ENCODE data around the gene TRIM58. TPM values are rescaled to one million over a fixed set of nuclear protein-coding genes. Genes with fewer than 3 reads are reported as not detected.

The TRIM58 gene
- not detected in 2 replicates for total RNA-seq (2014; rRNA removed; shearing (Covaris generic); ENCODE audit: low replicate concordance)

- no peak within 1 kb of the TSS for H2AFZ ChIP-seq (ENCODE audit: low read length)
- no peaks in the 10 kb centered on the region for H4K20me1 ChIP-seq (ENCODE audit: insufficient read depth, low read depth, low read length)
- no peaks in the 10 kb centered on the region for H3K27me3 ChIP-seq (ENCODE audit: low read length)
- H3K79me2 ChIP-seq (ENCODE audit: low read length), result no peaks in the 10 kb centered on the region
- H3K9me2 ChIP-seq (replicated peaks; ENCODE audit: insufficient read depth, low read length), result no peaks in the 10 kb centered on the region
- no peaks in the 10 kb centered on the region for H3K4me1 ChIP-seq (ENCODE audit: low read length)
- no peak within 1 kb of the TSS for H3K9ac ChIP-seq (ENCODE audit: low read length)
- no peak within 1 kb of the TSS for H3K27ac ChIP-seq (ENCODE audit: low read length)
- H3K9me3 ChIP-seq (ENCODE audit: low read length), result no peaks in the 10 kb centered on the region
- no peak within 1 kb of the TSS for H3K4me3 ChIP-seq (ENCODE audit: low read length)
- no peak for DNase-seq
- H3K36me3 ChIP-seq (ENCODE audit: insufficient read depth, low read length), result no peaks in the 10 kb centered on the region
- H3K4me2 ChIP-seq (ENCODE audit: low read depth, low read length, poor library complexity, severe bottlenecking), result no peak within 1 kb of the TSS
These were observed at the start of gene TRIM58 for GRCh38 chr1:247857069-247857984. TSS of gene TRIM58 (plus strand) at chr1:247857187. CDS start at chr1:247857247, 60 bp downstream.

GRCh38 chr1:247812637-247813036, 44.4 kb upstream of the TRIM58 start:
- Histone ChIP-seq H3K36me3 (ENCODE audit: insufficient read depth, low read length) (no peaks in the 10 kb centered on the region), H3K27me3 (ENCODE audit: low read length) (no peaks in the 10 kb centered on the region), H3K4me3 (ENCODE audit: low read length) (no peak overlapping the region), H3K9ac (ENCODE audit: low read length) (no peak overlapping the region), H4K20me1 (ENCODE audit: insufficient read depth, low read depth, low read length) (no peaks in the 10 kb centered on the region), H3K9me2 (replicated peaks; ENCODE audit: insufficient read depth, low read length) (no peaks in the 10 kb centered on the region), H2AFZ (ENCODE audit: low read length) (no peak overlapping the region), H3K79me2 (ENCODE audit: low read length) (no peaks in the 10 kb centered on the region), H3K27ac (ENCODE audit: low read length) (no peak overlapping the region), H3K4me1 (ENCODE audit: low read length) (no peaks in the 10 kb centered on the region), H3K9me3 (ENCODE audit: low read length) (no peaks in the 10 kb centered on the region; the same call in 1 of the 2 replicates), H3K4me2 (ENCODE audit: low read depth, low read length, poor library complexity, severe bottlenecking) (no peak overlapping the region)
- no peak for DNase-seq

GRCh38 chr1:247822060-247822459, 34.9 kb upstream of the TRIM58 start:
- no peak overlapping the region for H3K4me3 ChIP-seq (ENCODE audit: low read length)

GRCh38 chr1:247824023-247824422, 33.0 kb upstream of the TRIM58 start, which contains the start of gene OR14A16:
TSS of gene OR14A16 (minus strand) at chr1:247824119. CDS start at chr1:247815729, 8,390 bp downstream.
- H4K20me1 ChIP-seq (ENCODE audit: insufficient read depth, low read depth, low read length), result no peaks in the 10 kb centered on the region
- H3K4me2 ChIP-seq (ENCODE audit: low read depth, low read length, poor library complexity, severe bottlenecking), result no peak within 1 kb of the TSS
- H3K9ac ChIP-seq (ENCODE audit: low read length), result no peak within 1 kb of the TSS
- H3K4me1 ChIP-seq (ENCODE audit: low read length), result peaks cover 6% of the 10 kb centered on the region
- no peaks in the 10 kb centered on the region for H3K9me2 ChIP-seq (replicated peaks; ENCODE audit: insufficient read depth, low read length)
- H3K36me3 ChIP-seq (ENCODE audit: insufficient read depth, low read length), result no peaks in the 10 kb centered on the region
- no peaks in the 10 kb centered on the region for H3K27me3 ChIP-seq (ENCODE audit: low read length)
- H3K79me2 ChIP-seq (ENCODE audit: low read length), result no peaks in the 10 kb centered on the region
- DNase-seq, result no peak
- no peak within 1 kb of the TSS for H3K4me3 ChIP-seq (ENCODE audit: low read length)
- no peaks in the 10 kb centered on the region for H3K9me3 ChIP-seq (ENCODE audit: low read length)
- H2AFZ ChIP-seq (ENCODE audit: low read length), result no peak within 1 kb of the TSS
- H3K27ac ChIP-seq (ENCODE audit: low read length), result no peak within 1 kb of the TSS

More at GRCh38 chr1:247822060-247822459, 34.9 kb upstream of the TRIM58 start:
- no peaks in the 10 kb centered on the region for H3K36me3 ChIP-seq (ENCODE audit: insufficient read depth, low read length)
- peaks cover 6% of the 10 kb centered on the region for H3K4me1 ChIP-seq (ENCODE audit: low read length)
- no peaks in the 10 kb centered on the region for H4K20me1 ChIP-seq (ENCODE audit: insufficient read depth, low read depth, low read length)
- no peak overlapping the region for H3K9ac ChIP-seq (ENCODE audit: low read length)
- H3K4me2 ChIP-seq (ENCODE audit: low read depth, low read length, poor library complexity, severe bottlenecking), result no peak overlapping the region
- H2AFZ ChIP-seq (ENCODE audit: low read length), result no peak overlapping the region
- H3K79me2 ChIP-seq (ENCODE audit: low read length), result no peaks in the 10 kb centered on the region
- no peaks in the 10 kb centered on the region for H3K27me3 ChIP-seq (ENCODE audit: low read length)
- H3K9me2 ChIP-seq (replicated peaks; ENCODE audit: insufficient read depth, low read length), result no peaks in the 10 kb centered on the region
- no peak overlapping the region for H3K27ac ChIP-seq (ENCODE audit: low read length)
- no peaks in the 10 kb centered on the region for H3K9me3 ChIP-seq (ENCODE audit: low read length)
- DNase-seq, result no peak

GRCh38 chr1:247825362-247825761, 31.6 kb upstream of the TRIM58 start:
- DNase-seq, result no peak
- Histone ChIP-seq H3K27me3 (ENCODE audit: low read length) (no peaks in the 10 kb centered on the region), H3K79me2 (ENCODE audit: low read length) (no peaks in the 10 kb centered on the region), H3K9me3 (ENCODE audit: low read length) (no peaks in the 10 kb centered on the region), H3K4me3 (ENCODE audit: low read length) (no peak overlapping the region), H3K4me2 (ENCODE audit: low read depth, low read length, poor library complexity, severe bottlenecking) (no peak overlapping the region), H3K36me3 (ENCODE audit: insufficient read depth, low read length) (no peaks in the 10 kb centered on the region), H3K9ac (ENCODE audit: low read length) (no peak overlapping the region), H4K20me1 (ENCODE audit: insufficient read depth, low read depth, low read length) (no peaks in the 10 kb centered on the region), H2AFZ (ENCODE audit: low read length) (no peak overlapping the region), H3K27ac (ENCODE audit: low read length) (no peak overlapping the region), H3K4me1 (ENCODE audit: low read length) (peaks cover 6% of the 10 kb centered on the region), H3K9me2 (replicated peaks; ENCODE audit: insufficient read depth, low read length) (no peaks in the 10 kb centered on the region)

- Histone ChIP-seq H3K27me3 (ENCODE audit: low read length) (no peaks in the 10 kb centered on the region), H3K4me1 (ENCODE audit: low read length) (no peaks in the 10 kb centered on the region), H3K4me3 (ENCODE audit: low read length) (no peak overlapping the region), H4K20me1 (ENCODE audit: insufficient read depth, low read depth, low read length) (no peaks in the 10 kb centered on the region), H3K9me2 (replicated peaks; ENCODE audit: insufficient read depth, low read length) (no peaks in the 10 kb centered on the region), H2AFZ (ENCODE audit: low read length) (no peak overlapping the region), H3K9me3 (ENCODE audit: low read length) (no peaks in the 10 kb centered on the region), H3K27ac (ENCODE audit: low read length) (no peak overlapping the region), H3K36me3 (ENCODE audit: insufficient read depth, low read length) (no peaks in the 10 kb centered on the region), H3K9ac (ENCODE audit: low read length) (no peak overlapping the region), H3K4me2 (ENCODE audit: low read depth, low read length, poor library complexity, severe bottlenecking) (no peak overlapping the region), H3K79me2 (ENCODE audit: low read length) (no peaks in the 10 kb centered on the region)
- DNase-seq, result no peak
These were observed 27.3 kb upstream of the TRIM58 start for GRCh38 chr1:247829656-247830055.

GRCh38 chr1:247833601-247834000, 23.4 kb upstream of the TRIM58 start:
- H3K9me3 ChIP-seq (ENCODE audit: low read length), result no peaks in the 10 kb centered on the region
- no peak overlapping the region for H3K9ac ChIP-seq (ENCODE audit: low read length)
- DNase-seq, result no peak
- H4K20me1 ChIP-seq (ENCODE audit: insufficient read depth, low read depth, low read length), result no peaks in the 10 kb centered on the region
- no peaks in the 10 kb centered on the region for H3K9me2 ChIP-seq (replicated peaks; ENCODE audit: insufficient read depth, low read length)
- no peak overlapping the region for H3K27ac ChIP-seq (ENCODE audit: low read length)
- H3K4me3 ChIP-seq (ENCODE audit: low read length), result no peak overlapping the region
- no peaks in the 10 kb centered on the region for H3K4me1 ChIP-seq (ENCODE audit: low read length)
- no peak overlapping the region for H2AFZ ChIP-seq (ENCODE audit: low read length)
- no peaks in the 10 kb centered on the region for H3K79me2 ChIP-seq (ENCODE audit: low read length)
- H3K36me3 ChIP-seq (ENCODE audit: insufficient read depth, low read length), result no peaks in the 10 kb centered on the region
- no peaks in the 10 kb centered on the region for H3K27me3 ChIP-seq (ENCODE audit: low read length)
- H3K4me2 ChIP-seq (ENCODE audit: low read depth, low read length, poor library complexity, severe bottlenecking), result no peak overlapping the region

GRCh38 chr1:247840818-247841217, 16.2 kb upstream of the TRIM58 start:
- H3K27ac ChIP-seq (ENCODE audit: low read length), result no peak overlapping the region
- H3K4me2 ChIP-seq (ENCODE audit: low read depth, low read length, poor library complexity, severe bottlenecking), result no peak overlapping the region
- no peaks in the 10 kb centered on the region for H3K9me3 ChIP-seq (ENCODE audit: low read length)
- no peak for DNase-seq
- H2AFZ ChIP-seq (ENCODE audit: low read length), result no peak overlapping the region
- H3K79me2 ChIP-seq (ENCODE audit: low read length), result no peaks in the 10 kb centered on the region
- no peaks in the 10 kb centered on the region for H3K27me3 ChIP-seq (ENCODE audit: low read length)
- H3K4me3 ChIP-seq (ENCODE audit: low read length), result no peak overlapping the region
- H3K9me2 ChIP-seq (replicated peaks; ENCODE audit: insufficient read depth, low read length), result no peaks in the 10 kb centered on the region
- H3K4me1 ChIP-seq (ENCODE audit: low read length), result no peaks in the 10 kb centered on the region
- H3K9ac ChIP-seq (ENCODE audit: low read length), result no peak overlapping the region
- no peaks in the 10 kb centered on the region for H3K36me3 ChIP-seq (ENCODE audit: insufficient read depth, low read length)
- H4K20me1 ChIP-seq (ENCODE audit: insufficient read depth, low read depth, low read length), result no peaks in the 10 kb centered on the region
